Measurements from ENCODE around the gene ZNF491.
"Not testable (repeated sequence)": the region's sequence is repeated elsewhere in the genome, so short reads cannot be mapped to it uniquely, and the experiment has no call there.

ZNF491 gene

DNA sequence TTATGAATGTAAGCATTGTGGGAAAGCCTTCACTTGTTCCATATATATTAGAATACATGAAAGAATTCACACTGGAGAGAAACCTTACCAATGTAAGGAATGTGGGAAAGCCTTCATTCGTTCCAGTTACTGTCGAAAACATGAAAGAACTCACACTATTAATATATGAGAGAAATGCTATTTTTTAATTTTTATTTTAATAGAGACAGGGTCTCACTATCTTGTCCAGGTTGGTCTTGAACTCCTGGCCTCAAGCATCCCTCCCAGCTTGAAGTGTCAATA, 8.7 kb downstream of the ZNF491 start:
- DNase-seq: no peak

GRCh38 chr19:11813703-11814028, 15.3 kb downstream of the ZNF491 start:
- DNase-seq: no peak

- peak; percentile 85 for DNase-seq
Measured at GRCh38 chr19:11814029-11814699, 15.8 kb downstream of the ZNF491 start, which contains the start of gene ZNF440. TSS of gene ZNF440 (plus strand) at chr19:11814273. CDS start at chr19:11814448, 175 bp downstream.

DNA sequence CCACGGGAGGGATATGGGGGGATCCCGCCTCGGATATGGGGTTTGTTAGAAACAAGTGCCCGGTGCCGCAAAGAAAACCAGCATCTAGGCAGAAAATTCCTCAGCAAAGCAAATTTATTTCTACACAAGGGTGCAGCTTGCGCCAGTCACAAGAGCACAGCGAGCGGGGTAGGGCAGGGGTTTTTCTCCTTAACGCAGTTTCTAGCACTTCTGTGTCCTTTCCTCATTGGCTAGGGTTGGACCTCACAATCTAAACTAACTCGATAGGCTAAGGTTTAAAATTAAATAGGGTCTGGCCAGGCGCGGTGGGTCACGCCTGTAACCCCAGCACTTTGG, 16.3 kb downstream of the ZNF491 start:
- DNase-seq: no peak

DNA sequence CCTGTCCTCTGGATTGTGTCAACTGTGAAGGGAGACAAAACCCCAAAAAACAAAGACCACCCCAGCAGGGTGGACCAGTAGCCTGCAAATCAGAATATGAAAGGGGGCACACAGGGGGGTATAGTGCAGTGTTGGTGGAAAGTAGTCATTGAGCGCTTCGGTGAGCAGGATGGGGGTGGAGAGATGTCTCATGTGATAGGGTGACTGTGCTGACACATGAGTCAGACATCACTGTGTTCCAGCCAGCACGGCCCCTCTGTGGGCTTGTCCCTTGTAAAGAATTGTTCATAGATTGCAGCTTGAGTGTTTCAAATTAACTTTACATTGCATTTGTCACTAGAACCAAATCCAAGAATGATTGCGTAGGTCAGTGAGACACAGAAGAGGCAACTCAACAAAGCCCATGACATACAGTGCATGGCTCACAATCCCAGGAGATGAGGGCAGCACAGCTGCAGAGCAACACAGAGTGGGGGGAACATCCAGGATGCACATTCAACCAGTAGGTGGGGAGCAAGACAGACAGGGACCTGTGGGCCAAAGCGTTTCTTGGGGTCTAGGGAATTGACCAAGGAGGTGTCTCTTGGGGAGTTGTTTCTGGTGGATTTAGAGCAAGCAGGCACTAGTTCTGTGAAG, 23.3 kb downstream of the ZNF491 start:
- no peak for DNase-seq

GRCh38 chr19:11828957-11829876, 30.9 kb downstream of the ZNF491 start:
- DNase-seq: not testable (repeated sequence)

GRCh38 chr19:11832253-11832912, 34.1 kb downstream of the ZNF491 start:
- no peak for DNase-seq

DNA sequence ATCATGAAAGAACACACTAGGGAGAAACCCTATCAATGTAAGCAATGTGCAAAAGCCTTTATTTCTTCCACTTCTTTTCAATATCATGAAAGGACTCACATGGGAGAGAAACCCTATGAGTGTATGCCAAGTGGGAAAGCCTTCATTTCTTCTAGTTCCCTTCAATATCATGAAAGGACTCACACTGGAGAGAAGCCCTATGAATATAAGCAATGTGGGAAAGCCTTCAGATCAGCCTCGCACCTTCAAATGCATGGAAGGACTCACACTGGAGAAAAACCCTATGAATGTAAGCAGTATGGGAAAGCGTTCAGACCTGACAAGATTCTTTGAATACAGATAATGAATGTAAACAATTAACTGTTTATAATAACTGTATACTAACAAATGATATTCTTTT, 35.2 kb downstream of the ZNF491 start:
- DNase-seq: no peak

DNA sequence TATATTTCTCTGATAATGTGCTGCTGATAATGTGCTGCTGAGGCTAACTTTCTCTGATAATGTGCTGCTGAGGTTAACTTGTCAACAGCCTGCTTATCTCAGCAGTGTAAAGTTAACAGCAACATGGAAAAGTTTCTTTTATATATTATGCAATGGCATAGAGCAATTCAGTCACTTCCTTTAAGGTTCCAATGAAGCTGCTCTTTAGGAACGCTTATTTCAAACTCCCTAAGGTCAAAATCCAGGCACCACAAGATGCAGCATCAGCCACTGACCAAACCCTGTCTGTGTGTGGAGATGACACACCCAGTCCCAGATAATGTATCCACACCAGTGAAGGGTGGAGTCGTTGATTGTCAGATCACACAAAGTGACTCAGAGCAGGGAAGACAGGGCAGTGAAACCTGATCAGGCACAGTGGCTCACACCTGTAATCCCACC, 37.3 kb downstream of the ZNF491 start:
- not testable (repeated sequence) for DNase-seq

GRCh38 chr19:11843722-11844121, 45.4 kb downstream of the ZNF491 start:
- DNase-seq: no peak

DNA sequence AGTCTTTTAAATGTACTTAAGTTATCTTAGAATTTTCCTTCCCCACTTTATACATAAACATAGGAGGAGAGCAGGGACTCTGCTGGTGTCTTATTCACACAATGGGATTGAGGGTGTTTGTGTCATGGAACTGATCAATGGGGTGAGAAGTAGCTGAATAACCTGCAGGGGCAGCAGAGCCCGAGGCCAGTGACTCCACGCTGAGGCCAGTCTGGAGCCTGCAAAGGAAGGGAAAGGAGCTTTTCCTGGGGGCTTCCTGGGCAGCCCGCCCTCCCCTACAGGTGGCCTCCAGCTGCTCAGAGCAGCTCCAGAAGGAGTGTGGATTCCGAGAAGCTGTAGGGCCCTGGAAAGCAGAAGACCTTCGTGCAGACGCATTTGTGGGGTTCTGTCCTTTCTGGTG, 49.3 kb downstream of the ZNF491 start:
- DNase-seq: not testable (repeated sequence)

GRCh38 chr19:11848200-11848593, 49.9 kb downstream of the ZNF491 start:
- no peak for DNase-seq

DNA sequence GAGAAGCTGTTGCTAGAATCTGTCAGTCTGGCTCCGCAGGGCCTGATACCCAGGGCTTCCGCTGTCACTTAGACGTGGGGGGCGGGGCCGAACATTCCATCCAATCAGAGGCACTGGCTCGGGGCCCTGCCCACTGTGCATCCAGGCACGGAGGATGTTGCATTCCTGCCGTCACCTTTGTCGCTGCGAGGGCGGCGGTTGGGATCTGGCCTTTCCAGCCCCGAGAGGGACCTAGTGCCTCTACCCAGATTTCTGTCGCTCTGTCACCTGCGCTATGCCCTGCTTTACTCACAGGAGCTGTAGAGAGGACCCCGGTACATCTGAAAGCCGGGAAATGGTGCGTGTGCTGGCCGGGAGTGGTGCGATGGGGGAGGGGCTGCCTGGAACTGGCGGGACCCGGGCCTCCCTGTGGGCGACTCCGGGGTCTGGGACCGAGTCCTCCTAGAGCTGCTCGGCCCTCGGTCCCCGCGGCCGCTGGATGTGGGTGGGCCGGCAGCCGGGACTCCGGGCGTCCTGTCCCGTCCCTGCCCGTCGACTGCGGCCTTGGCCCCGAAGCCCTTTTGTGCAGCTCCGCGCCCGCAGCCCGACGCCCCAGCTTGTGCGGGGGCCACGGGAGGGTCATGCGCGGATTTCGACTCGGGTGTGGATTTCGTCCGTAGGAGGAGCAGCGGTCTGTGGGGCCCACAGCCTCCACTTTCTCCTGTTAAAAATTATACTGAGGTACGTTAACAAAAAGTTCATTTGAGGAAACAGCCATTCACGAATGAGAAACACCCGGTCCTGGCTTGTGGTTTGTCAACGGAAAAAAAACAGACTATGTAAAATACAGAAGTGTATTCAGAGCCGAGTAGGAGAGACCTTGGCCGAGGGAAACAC, 50.5 kb downstream of the ZNF491 start, which contains the start of gene ZNF439:
TSS of gene ZNF439 (plus strand) at position 133 of the 876 bp plus-strand sequence. CDS start at position 275, 142 bp downstream.
- peak; percentile 90 for DNase-seq

DNA sequence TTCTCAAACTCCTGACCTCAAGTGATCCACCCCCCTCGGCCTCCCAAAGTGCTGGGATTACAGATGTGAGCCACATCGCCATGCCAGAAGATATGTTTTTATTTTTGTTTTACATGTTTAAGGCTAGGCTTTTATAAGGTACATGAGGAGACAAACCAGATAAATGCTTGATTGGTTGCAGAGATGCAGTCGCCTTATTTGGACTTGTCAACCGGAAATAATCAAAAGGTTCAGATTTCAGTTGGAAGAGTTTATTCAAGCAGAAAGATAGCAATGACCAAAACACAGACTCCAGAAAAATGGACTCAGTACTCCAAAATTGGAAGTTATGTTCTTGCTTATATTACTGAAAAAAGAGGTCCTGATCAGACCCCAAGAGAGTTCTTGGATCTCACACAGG, 52.0 kb downstream of the ZNF491 start:
- not testable (repeated sequence) for DNase-seq

DNA sequence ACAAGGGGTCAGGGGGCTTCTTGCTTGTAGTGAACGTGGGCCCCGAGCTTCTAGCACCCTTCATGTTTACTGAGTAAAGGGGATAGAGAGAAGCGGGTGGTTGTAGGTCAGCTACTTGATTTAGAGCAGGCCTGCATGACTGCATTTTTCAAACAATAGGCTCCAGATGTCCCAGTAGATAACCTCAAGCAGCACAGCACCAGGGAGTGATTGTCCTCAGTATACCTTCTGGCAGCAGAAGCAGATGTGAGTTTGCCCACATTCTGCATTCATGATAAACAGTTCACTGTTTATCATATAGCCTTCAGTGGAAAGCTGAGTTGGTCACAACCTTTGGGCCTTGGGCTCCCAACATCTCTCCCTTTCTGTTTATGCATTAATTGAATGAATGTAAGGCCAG, 55.0 kb downstream of the ZNF491 start:
- no peak for DNase-seq

DNA sequence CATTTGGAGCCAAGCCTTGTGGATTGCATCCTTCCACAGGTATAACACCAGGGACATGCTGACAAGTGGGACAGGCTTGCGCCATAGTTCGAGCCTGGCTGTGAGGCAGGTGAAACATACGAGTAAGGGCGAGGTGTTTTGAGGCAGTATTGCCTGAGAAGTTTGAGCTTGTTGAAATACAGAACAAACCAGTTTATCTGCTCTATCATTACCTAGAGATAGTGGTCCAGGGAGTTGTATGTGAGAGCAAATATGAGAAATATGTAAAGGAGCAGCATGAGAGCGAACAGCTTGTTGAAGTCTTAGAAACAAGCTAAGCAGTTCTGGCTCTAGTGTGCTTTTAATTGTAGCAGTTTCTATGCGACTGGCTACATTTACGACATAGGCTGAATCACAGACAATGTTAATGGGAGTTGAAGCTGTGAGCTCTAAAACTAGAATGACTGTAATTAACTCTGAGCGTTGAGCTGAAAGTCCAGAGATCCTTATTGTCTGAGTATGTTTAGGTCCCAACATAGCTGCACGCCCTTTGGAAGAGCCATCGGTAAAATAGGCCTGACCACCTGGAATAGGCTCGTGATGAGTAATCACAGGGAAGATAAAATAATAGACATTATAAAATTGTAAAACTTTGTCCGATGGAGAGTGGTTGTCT, 58.4 kb downstream of the ZNF491 start:
- no peak for DNase-seq
